Inflammatory macrophage treated with lipopolysaccharide for 4 hours (primary cell): ENCODE measurements around the gene TMEM220.

Experiments used
- DNase-seq: peaks from one replicate; pipeline ENCODE4 v3.0.0-alpha.2; 2020

Gene TMEM220

DNA sequence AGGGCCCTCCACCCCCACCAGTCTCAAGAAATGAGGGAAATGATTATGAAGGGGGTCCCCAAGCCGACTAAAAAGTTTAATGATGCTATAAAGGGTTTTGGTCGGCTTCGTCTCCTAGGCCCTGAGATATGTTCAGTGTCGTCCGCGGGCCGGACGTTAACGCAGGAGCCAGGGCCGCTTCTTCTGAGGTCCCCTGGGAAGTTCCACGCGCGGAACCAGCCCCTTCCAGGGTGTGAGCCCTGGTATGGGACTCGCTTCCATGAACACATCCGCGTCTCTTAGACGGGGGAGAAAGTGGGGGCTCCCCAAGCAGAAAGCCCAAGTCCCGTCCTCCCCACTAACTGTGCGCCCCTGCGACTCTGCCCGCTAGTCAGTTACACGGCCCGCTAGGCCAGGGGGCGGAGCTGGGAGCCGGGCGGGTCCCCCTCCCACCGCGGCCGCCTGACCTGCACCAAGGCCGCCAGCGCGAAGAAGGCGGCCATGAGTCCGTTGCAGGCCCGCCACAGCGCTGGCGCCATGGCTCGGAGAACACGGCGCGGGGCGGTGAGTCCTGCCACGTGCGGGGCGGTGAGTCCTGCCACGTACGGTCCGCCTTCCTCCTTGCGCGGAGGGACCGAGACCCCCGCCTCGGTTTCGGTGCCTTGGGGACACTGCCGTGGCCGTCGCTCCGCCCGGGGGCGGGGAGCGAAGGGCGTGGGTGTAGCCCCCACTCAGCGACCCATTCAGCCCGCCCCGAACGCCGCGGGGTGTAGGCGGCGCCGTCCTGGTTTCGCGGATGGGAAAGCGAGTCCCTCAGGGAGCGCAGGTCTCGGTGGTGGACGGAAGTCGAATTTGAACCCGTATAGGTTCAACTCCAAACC is at the start of gene TMEM220:
Gene TMEM220, minus strand, starts transcription at position 690 of the 860 bp plus-strand sequence. Its CDS starts 172 bp downstream, at position 518.
- DNase-seq, result peak; percentile 68

DNA sequence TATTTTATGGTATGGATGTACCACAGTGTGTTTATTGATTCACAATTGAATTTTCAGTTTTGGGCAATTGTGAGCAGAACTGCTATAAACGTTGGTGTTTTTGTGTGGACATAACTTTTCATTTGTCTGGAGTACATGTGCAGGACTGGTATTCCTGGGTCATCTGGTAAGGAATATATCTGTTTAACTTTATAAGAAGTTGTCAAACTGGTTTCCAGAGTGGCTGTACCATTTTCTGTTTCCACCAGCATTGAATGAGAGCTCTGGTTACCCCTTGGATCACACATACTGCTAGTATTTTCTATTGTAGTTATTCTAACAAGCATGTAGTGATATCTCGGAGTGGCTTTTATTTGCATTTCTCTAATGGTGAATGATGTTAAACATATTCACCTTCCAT is 49.8 kb upstream of the TMEM220 start:
- DNase-seq, result no peak

DNA sequence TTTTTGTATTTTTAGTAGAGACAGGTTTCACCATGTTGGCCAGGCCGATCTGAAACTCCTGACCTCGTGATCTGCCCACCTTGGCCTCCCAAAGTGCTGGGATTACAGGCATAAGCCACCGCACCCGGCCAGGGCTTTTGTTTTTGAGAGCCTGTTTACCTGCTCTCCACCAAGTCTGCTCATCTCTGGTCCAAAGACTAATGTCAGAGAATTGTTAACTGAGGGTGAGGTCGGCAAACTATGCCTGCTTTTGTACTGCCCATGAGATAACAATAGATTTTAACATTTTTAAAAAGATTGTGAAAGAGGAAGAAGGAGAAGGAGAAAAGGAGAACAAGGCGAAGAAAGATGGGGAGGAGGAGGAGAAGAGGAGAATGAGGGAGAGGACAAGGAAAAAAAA is 48.1 kb upstream of the TMEM220 start:
- no peak for DNase-seq

DNA sequence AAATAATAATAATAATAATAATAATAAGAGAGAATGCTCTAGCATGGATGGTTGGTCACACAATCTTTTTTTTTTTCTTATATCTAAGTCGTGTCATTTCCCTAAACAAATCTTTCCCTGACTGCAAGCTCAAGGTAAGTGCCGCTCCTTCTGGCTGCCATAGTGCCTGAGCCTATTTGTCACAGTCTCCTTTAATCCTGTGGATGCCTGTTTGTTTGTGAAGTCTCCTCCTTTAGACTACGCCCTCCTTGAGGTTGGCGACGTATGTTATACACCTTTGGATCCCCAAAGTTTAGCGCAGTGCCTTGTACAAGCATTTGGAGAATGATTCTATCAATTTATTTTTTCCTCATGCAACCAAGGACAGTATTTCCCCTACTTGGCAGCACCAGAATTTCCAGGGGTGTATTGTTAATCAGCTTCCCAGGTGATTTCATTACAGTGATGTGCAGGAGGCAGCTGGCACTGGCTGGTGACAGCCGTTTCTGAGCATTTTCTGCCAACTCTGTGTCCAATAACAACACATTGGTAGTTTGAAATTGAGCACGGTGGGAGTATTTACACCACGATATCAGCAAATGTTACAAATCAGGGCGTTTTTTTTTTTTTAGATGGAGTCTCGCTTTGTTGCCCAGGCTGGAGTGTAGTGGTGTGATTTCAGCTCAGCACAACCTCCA is 47.4 kb upstream of the TMEM220 start:
- DNase-seq, result no peak

DNA sequence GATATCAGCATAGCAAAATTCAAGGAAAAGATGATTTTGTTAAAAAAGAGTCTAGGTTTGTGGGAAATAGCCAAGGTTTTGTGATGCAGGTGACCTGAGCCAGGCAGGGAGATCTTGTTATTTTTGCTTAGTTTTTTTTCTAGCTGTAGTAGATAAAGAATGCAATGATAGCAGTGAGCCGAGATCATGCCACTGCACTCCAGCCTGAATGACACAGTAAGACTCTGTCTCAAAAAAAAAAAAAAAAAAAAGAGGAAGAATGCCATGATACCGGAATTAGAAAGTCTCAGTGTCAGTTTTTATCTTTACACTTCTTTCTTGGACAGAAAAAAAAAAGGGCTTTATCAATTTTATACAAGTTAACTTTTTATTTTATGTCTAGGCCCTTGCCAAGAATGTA is 46.6 kb upstream of the TMEM220 start:
- DNase-seq, result peak; percentile 31

DNA sequence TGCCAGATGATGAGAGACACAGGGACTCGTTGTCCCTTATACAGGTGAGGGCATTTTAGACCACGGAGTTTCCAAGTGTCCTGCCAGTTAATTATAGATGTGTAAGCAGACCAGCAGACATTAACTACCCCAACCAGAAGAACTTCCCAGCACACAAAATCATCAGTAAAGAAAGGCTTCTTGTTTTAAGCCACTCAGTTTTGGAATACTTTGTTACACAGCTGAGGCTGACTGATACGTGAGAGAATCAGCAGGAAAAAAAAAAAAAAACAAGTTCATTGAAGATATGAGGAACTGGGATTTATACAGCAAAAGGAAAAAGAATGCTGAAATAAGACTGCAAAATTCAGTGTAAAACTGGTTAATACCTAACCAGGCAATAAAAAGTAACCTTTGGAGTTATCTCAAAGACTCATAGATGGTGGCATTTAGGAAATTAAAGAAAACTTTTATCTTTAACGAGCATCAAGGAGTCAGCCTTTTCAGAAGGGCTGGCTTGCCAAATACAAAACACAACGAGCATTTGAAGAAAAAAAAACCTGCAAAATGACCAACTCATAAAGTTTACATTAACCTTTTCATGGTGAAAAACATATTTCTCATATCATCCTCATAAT is 46.0 kb upstream of the TMEM220 start:
- no peak for DNase-seq

DNA sequence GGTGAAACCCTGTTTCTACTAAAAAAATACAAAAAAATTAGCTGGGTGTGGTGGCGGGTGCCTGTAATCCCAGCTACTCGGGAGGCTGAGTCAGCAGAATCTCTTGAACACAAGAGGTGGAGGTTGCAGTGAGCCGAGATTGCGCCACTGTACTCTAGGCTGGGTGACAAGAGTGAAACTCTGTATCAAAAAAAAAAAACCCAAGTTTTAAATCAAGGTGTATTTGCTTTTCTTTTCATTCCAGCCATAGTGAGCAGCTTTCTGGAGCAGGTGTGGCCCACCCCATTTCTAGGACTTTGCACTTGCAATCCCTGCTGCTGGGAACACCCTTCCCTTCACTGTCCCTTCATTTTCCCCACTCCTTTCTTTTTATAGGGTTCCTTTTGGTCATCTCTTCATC is 45.2 kb upstream of the TMEM220 start:
- DNase-seq, result no peak

DNA sequence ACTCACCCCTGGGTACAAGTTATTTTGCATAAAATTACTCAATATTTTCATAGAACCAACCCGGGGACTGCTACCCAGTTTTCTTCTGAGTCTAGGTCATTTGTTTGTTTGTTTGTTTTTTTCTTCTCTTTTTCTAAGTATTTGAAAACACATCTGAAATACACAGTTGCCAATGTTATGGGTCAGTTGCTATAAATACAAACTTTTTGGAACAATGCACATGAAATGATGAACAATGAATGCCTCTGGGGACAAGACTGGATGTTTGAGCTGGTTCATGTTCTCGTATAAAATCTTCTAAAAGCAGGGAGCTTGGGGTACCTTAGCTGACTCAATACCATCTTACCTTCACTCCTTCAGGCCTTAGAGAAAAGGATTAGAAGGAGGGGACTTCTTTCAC is 43.6 kb upstream of the TMEM220 start:
- no peak for DNase-seq

DNA sequence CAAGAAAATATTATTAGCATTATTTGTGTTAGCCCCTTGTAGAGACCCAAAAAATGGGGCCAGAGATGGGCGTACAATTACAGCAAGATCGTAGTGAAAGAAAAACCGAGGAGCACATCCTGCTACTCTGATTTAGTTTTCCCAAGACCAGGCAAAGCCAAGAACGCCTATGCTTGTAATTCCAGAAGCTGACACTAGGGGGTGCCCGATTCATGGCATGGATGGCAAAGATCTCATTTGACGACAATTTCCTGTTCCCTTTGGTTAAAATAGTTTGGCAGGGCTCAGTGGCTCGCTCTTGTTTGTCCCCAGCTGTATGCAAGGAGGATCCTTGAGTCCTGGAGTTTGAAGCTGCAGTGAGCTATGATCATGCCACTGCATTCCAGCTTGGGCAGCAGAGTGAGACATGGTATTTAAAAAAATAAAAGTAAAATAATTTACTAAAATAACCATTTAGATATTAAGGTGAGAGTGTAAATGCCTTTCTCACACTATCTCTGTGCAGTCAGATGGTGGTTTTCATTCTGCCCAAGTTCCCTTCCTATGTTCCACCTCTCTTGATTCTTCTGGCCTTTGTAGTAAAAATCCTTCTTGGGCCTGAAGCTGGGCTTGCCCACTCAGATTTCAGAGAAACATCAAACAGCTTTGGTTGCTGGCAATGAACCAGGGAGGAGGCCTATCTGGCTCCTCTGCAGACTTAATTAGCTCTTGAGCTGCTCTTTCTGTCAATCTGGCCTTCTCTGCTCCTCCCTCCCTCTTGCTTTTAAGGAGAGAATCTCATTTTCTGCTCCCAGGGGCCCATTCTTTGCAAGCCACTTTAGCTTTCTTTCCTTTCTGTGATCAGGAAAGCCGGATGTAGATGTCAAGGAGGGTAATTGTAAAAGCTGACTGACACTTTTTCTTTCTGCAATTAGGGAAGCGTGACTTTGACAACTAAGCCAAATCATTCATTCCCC is 42.9 kb upstream of the TMEM220 start:
- DNase-seq, result peak; percentile 71

DNA sequence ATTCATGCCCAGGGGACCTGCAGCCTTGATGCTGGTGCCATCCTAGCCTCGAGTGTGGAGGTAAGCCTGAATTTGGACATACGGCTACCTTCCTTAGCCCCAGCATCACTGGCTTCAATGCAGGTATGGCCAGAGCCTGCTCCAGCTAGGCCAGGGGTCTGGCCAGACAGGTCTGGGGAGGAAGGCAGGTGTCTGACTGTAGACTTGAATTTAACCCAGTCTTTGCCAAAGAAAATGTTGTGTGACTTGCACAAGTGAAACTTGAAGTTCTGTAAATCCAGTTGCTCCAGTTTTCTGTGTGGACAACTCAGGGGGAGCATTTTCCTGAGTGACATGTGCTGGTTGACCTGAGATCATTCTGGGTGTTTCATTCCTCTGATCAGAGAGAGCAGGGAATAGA is 41.3 kb upstream of the TMEM220 start:
- no peak for DNase-seq

DNA sequence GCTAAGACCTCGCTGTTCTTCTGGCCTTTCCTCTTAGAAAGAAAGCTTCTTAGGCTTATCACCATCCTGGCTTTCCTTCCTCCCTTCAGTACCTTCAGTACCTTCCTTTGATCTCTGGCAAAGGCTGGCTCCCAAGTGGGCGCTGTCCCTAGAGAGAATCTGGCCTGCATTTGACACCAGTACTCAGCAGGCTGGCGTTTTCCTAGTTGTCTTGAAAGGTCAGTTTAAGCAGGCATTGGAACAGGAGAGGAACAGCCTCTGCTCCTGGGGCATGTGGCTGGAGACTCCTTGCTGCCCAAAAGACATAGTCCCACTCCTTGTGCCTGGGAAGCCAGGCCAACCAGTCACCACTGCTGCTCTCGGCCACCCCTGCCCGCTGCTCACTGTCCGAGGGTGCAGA is 40.0 kb upstream of the TMEM220 start:
- DNase-seq, result no peak

DNA sequence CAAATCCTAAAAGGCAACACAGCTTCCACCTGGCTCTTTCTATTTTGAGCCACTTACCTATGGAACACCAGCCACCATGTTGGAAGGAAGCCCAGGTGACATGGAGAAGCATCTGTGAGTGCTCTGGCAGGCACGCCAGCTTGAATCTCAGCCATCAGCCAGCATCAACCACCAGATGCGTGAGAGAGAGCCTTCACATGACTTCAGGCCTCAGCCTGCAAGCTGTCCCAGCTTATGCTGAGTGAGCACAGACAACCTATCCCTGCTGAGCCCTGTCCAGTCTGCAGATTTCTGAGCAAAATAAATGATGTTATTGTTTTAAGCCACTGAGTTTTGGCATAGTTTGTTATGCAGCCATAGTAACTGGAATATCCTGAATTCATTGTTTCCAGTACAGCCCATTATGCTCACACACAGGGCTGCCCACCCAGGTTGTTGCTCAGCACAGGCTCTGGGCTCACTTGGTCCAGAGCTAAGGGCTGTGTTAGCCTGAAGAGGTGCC is 39.0 kb upstream of the TMEM220 start:
- DNase-seq, result no peak

DNA sequence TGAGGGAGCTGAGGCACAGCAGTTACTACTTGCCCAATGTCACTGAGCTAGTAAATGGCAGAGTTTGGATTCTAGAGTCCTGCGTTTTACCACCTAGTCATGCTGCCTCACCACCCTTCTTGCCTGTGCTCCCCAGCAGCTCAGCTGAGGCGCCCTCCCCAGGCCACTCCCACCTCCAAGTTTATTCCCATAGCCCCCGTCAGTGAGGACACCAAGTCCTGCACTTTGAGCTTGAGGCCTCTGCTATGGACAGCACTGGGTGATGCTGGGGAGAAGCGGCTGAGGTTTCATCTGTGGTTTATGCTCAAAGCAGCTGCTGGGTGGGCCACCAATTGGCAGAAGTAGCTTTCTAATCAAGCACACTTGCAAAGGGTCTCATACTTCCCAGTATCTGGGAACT is 37.4 kb upstream of the TMEM220 start:
- DNase-seq, result no peak

DNA sequence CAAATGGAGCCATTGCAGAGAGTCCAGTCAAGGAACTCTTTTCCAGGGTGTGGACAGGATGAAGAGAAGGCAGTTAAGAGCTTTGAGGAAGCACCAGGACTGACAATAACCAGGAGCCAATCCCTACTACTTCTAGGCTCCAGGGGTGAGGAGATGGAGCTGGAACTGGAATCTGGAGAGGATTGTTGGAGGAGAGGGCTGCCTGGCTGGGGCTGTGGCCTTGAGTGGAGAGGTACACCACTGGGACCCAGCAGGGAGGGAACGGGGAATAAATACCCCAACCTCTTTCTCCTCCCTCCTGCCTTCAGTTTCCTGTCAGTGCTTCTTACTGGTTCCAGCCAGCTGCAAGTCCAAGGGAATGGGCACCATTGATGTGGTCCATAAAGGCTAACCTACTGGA is 32.2 kb upstream of the TMEM220 start:
- no peak for DNase-seq

DNA sequence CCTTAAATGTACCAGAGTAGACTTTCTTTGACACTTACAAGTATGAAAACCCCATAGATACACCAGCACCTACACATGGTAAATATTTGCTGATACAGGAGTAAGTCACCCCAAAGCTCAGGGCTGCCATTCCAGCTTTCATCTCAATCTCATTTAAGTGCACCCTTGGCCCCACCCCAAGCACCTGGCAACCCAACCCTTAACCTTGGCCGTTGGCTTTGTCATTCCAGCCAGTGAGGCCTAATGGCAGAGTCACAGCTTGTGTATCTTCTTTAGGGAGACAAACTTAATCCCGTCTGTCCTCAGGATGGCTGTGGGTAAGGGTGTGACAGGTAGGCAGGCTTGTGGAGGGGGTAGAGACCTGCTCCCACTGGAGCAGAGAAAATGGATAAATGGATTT is 31.5 kb upstream of the TMEM220 start:
- no peak for DNase-seq

DNA sequence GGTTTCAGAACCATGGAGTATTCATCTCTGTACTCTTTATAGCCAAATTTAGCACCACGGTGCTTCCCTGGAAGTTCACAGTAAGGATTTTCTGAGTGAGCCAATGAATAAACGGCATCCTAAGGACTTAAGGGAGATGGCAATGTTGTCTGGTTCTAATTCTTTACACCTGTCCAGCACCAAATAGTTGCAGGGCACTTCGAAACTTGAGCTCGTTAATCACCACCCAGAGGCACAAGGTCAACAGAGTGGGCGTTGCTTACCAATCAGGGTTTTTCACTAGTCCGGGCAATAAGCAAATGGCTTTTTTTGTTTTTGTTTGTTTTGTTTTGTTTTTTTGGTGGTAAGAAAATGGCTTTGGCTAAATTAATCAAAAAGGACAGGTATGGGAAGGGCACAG is 28.2 kb upstream of the TMEM220 start:
- DNase-seq, result no peak

DNA sequence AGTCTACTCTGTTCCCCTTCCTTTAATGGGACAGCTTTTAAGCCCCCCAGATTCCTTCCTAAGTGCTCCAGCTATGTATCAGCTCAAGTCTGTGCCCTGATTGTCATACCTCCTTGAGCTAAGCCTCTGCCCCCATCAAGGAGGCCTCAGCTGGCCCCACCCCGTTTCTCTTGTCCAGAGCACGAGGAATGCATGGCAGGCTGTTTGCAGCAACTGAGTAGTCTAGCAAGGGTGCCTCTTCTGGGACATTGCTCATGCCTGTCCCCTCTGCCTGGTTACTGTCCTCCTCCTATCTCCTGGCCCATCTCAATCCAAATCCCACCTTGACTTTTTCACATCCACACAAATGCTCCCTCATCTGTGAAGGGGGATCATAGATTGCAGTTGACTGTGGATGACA is 27.8 kb upstream of the TMEM220 start:
- DNase-seq, result no peak

DNA sequence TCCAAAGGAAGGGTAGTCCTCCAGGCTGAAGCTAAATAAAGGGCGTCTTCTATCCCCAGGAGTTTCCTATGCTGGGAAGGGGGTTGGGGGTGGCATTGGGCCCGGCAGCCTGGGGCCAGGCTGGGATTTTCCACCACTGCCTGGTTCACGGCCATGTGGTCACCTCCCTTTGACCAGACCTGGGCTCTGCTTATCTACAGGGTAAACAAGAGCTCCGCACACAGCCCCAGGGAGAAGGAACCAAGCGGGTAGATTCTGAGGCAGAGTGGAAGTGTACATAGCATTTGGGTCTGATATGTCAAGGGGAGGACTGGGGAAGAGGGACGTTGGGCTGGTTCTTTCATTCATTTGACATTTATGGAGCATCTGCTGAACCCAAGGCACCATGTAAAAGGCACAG is 27.2 kb upstream of the TMEM220 start:
- DNase-seq, result no peak

DNA sequence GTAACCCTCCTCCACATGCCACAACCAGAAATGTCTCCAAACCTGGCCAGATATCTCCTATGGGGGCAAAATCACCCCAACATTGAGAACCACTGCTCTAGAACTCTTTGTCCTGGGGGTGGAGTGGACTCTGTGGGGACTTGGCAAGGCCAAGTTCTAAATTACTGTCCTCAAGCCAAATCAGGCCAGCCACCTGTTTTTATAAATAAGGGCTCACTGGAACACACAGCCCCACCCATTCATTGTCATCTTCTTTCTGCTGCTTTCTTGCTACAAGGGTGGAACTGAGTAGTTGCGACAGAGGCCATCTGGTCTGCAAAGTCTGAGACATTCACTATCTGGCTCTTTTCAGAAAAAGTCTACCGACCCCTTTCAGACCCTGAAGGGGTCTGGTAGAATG is 26.8 kb upstream of the TMEM220 start:
- no peak for DNase-seq

DNA sequence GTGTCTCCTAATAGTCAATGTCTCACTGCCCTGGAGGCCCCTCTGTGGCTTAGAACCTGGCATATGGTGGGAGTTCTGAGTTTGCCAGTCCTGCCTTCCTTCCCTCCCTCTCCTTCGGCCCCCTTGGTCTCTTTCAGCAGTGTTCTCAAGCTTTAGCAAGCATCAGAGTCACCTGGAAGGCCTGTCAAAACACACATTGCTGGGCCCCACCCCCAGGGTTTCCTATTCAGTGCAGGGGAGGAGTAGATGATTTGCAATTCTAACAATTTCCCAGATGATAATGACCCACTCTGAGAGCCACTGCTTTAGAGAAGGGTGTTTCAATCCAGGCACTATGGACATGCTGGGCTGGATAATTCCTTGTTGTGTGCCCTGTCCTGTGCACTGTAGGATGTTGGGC is 26.4 kb upstream of the TMEM220 start:
- DNase-seq, result no peak

DNA sequence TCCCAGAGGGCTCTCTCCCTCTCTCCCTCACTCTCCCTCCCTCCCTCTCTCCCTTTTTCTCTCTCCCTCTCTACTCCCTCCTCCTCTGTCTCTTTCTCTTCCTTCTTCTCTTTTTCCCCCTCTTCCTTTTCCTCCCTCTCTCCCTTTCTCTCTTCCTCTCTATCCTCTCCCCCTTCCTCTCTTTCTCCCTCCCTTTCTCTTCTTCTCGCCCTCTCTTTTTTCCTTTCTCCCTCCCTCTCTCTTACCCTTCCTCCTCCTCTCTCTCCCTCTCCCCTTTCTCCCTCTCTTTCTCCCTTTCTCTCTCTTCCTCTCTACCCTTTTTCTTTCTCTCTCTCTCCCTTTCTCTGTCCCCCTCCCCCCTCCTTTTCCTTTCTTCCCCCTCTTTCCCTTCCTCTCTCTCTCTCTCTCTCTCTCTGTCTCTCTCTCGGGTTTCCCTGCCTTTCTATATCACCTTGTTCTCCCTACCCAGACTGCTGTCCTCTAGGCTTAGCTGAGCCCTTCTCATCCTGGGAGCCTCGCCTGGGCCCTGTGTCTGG is 25.8 kb upstream of the TMEM220 start:
- no peak for DNase-seq

DNA sequence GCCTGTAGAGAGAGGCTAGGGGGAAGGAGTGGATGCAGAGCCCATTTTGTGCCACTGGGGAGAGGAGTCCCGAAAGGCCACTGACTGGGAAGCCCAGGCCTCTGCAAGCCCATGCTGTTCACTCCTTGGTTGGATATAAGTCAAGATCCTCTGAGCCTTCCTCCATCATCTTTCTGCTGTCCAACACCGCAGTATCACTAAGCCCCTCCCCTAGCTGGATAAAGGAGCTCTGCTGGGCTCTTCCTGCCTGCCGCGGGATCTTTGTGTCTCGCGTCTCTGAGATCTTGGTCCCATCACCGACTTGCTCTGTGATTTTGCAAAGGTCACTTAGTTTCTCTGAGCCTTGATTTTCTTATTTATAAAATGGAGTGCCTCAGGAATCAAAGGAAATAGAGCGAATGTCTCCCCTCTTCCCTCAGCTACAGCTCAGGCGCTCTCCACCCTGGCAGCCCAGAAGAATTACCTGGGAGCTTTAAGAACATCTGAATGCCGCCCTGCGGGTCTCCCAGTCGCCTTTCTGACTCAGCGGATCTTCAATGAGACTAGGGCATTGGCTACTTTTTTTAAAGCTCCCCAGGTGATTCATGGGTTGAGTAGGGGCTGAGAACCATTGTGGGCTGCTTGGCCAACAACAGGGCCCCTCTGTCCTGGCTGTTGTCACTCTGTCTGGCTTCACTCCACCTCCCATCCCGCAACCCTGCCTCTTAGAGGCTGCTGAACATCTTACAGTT is 25.2 kb upstream of the TMEM220 start:
- DNase-seq, result no peak
